ENCODE measurements around the gene GOLM1.

DNA sequence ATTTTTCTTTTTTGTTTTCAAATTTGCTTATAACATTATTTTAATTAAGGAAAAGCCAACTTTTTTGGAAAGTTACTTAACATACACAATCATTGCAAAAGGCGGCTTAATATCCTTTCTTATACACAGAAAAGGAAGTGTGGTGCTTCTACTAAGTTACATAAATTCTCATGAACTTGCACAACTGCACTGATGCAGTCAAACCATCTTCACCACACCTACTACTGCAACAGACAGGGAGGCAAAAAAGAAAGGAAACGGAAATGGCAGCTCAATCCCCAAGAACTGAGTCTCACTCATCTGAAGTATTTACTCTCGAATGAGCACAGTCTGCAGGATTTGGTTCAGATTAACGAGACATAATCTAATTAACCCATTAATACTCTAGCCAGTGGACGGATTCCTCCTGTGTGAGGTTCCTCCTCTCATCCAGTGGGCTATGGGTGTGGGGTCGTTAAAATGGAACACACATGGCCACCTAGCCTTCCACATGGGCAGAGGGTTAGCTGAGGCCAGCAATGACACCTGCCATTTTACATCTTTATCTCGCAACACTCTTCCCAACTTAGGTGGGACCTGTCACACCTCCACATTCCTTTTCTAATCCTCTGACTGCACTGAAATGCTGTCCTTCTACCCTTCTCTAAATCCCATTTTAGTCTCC lies 30.0 kb downstream of the GOLM1 start:
- TF ChIP-seq YY1 (IDR thresholded peaks at IDR 0.05; ENCODE audit: low read depth, low read length) (no peak), EP300 (IDR thresholded peaks at IDR 0.05; ENCODE audit: borderline replicate concordance in 1 of 2, low read depth in 2 of 2, low read length in 2 of 2) (no peak), CTCF (IDR thresholded peaks at IDR 0.05; ENCODE audit: control extremely low read depth in 1 of 3, insufficient read depth in 1 of 3, low read depth in 1 of 3, low read length in 3 of 3) (no peak), HDAC2 (IDR thresholded peaks at IDR 0.05; ENCODE audit: borderline replicate concordance in 1 of 2, low read depth in 2 of 2, low read length in 2 of 2) (no peak)
- TF ChIP-seq, protein P1, sequence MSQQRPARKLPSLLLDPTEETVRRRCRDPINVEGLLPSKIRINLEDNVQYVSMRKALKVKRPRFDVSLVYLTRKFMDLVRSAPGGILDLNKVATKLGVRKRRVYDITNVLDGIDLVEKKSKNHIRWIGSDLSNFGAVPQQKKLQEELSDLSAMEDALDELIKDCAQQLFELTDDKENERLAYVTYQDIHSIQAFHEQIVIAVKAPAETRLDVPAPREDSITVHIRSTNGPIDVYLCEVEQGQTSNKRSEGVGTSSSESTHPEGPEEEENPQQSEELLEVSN (IDR thresholded peaks at IDR 0.05): no peak
